HFF-Myc (cell line): ENCODE measurements around the gene ETS2.
A peak's percentile ranks its signal among the peaks of the same experiment; 100 is the strongest.

Experiments
- DNase-seq: peaks from one replicate; pipeline ENCODE4 v3.0.0-alpha.2; 2011; ENCODE audit warnings: low read depth; ENCODE audit errors: extremely low read depth
- H3K4me3 ChIP-seq: replicated peaks from 2 replicates; pipeline ENCODE4 v1.5.1; 2011; ENCODE audit warnings: low read depth, mild to moderate bottlenecking, control low read depth, low read length
- CTCF ChIP-seq: IDR thresholded peaks from 2 replicates; pipeline ENCODE4 v1.5.1; 2012; ENCODE audit warnings: mild to moderate bottlenecking, low read depth, low read length, control low read depth; ENCODE audit errors: missing control alignments

Gene ETS2

GRCh38 chr21:38772646-38773045, 33.1 kb upstream of the ETS2 start:
- DNase-seq = no peak
- no peak overlapping the region for H3K4me3 ChIP-seq
- TF ChIP-seq CTCF = no peak

- TF ChIP-seq CTCF = no peak
- H3K4me3 ChIP-seq = no peak overlapping the region
- DNase-seq = peak; percentile 97
Measured at GRCh38 chr21:38773099-38774061, 32.3 kb upstream of the ETS2 start.

- DNase-seq = no peak
- H3K4me3 ChIP-seq = no peak overlapping the region
- no peak for TF ChIP-seq CTCF
Measured at GRCh38 chr21:38774152-38774551, 31.6 kb upstream of the ETS2 start.

GRCh38 chr21:38774586-38775285, 31.0 kb upstream of the ETS2 start:
- no peak for DNase-seq
- TF ChIP-seq CTCF = no peak
- no peak overlapping the region for H3K4me3 ChIP-seq

- TF ChIP-seq CTCF = no peak
- H3K4me3 ChIP-seq = no peak overlapping the region
- no peak for DNase-seq
Measured at GRCh38 chr21:38775733-38776132, 30.0 kb upstream of the ETS2 start.

- no peak for DNase-seq
- no peak overlapping the region for H3K4me3 ChIP-seq
- TF ChIP-seq CTCF = no peak
Measured at GRCh38 chr21:38777015-38777414, 28.7 kb upstream of the ETS2 start.
